ENCODE results near the gene SH2D4B.
A peak's percentile ranks its signal among the peaks of the same experiment; 100 is the strongest.

SH2D4B gene

GRCh38 chr10:80655898-80656297 lies 118.2 kb downstream of the SH2D4B start:
- no peak for TF ChIP-seq CTCF (IDR thresholded peaks at IDR 0.05; ENCODE audit: control insufficient read depth, extremely low read depth, insufficient read depth)
- H3K4me3 ChIP-seq (ENCODE audit: low read depth, low read length) = no peak overlapping the region
- DNase-seq (ENCODE audit: low read depth) = no peak

- no peak for DNase-seq (ENCODE audit: low read depth)
- TF ChIP-seq CTCF (IDR thresholded peaks at IDR 0.05; ENCODE audit: control insufficient read depth, extremely low read depth, insufficient read depth) = no peak
- H3K4me3 ChIP-seq (ENCODE audit: low read depth, low read length) = no peak overlapping the region
Measured at GRCh38 chr10:80658068-80658467, 120.4 kb downstream of the SH2D4B start.

- TF ChIP-seq CTCF (IDR thresholded peaks at IDR 0.05; ENCODE audit: control insufficient read depth, extremely low read depth, insufficient read depth) = no peak
Measured at GRCh38 chr10:80659289-80659688, 121.6 kb downstream of the SH2D4B start.

GRCh38 chr10:80660266-80660665 lies 122.6 kb downstream of the SH2D4B start:
- TF ChIP-seq CTCF (IDR thresholded peaks at IDR 0.05; ENCODE audit: control insufficient read depth, extremely low read depth, insufficient read depth) = no peak
- DNase-seq (ENCODE audit: low read depth) = no peak
- H3K4me3 ChIP-seq (ENCODE audit: low read depth, low read length) = no peak overlapping the region

More at GRCh38 chr10:80659289-80659688, 121.6 kb downstream of the SH2D4B start:
- H3K4me3 ChIP-seq (ENCODE audit: low read depth, low read length) = no peak overlapping the region
- DNase-seq (ENCODE audit: low read depth) = no peak

GRCh38 chr10:80660736-80661135 lies 123.0 kb downstream of the SH2D4B start:
- no peak for DNase-seq (ENCODE audit: low read depth)
- H3K4me3 ChIP-seq (ENCODE audit: low read depth, low read length) = no peak overlapping the region
- no peak for TF ChIP-seq CTCF (IDR thresholded peaks at IDR 0.05; ENCODE audit: control insufficient read depth, extremely low read depth, insufficient read depth)

- no peak for DNase-seq (ENCODE audit: low read depth)
- no peak for TF ChIP-seq CTCF (IDR thresholded peaks at IDR 0.05; ENCODE audit: control insufficient read depth, extremely low read depth, insufficient read depth)
- H3K4me3 ChIP-seq (ENCODE audit: low read depth, low read length) = no peak overlapping the region
Measured at GRCh38 chr10:80661526-80661925, 123.8 kb downstream of the SH2D4B start.

- H3K4me3 ChIP-seq (ENCODE audit: low read depth, low read length) = no peak overlapping the region
- TF ChIP-seq CTCF (IDR thresholded peaks at IDR 0.05; ENCODE audit: control insufficient read depth, extremely low read depth, insufficient read depth) = peak; percentile 94
Measured at GRCh38 chr10:80662429-80663261, 124.9 kb downstream of the SH2D4B start.

More at GRCh38 chr10:80662429-80663261, 124.9 kb downstream of the SH2D4B start:
- DNase-seq (ENCODE audit: low read depth) = peak; percentile 41

Data from LNCaP clone FGC (cell line).